ENCODE measurements around the gene PBRM1.

Gene PBRM1

GRCh38 chr3:52502808-52503350, 182.8 kb downstream of the PBRM1 start:
- no peak for DNase-seq

- DNase-seq, result no peak
Observed at GRCh38 chr3:52502001-52502400, 183.7 kb downstream of the PBRM1 start.

- DNase-seq, result no peak
Observed at GRCh38 chr3:52501046-52501445, 184.7 kb downstream of the PBRM1 start.

DNA sequence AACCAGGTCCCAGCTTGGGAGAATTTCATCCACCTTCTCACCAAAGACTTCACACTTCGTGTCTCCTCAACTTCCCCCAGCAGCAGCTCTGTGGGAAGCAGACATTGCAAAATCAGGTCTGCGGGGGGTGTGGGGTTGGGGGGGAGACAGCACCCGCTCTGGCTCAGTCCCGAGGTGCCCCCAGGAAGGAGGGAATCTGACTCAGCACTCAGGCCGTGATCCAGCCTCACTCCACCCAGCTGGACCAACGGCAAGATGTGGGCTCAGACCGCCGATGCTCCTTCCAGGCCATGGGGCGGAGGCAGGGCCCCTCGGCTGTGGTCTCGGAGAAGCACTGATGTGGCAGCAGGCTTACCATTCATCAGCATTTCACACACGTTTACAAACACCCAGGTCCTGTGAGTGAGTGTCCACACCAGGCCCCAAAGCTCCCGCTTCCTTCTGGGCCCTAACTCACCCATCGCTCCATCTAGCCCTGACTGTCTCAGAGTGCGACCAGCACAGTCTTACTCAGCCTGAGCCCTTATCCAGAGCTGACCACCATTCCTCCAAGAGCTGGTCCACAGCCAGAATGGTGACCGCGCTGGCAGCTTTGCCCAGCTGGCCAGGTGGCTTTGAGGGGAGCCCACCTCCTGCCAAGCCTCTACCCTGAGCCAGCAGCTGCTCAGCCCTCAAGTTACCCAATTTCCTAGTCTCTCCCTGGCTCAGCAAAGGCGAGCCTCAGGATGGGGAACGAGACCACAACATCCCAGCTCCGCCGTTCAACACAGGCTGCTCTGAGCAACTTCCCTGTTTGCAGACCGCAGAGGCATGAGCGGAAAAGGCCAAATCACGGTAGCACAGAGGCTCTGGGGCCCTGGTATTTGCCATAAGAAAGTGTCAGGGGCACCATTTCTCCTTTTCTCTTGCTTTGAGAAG, 187.3 kb downstream of the PBRM1 start:
- DNase-seq, result no peak

GRCh38 chr3:52495777-52496602, 189.7 kb downstream of the PBRM1 start:
- DNase-seq, result no peak
